ENCODE measurements around the gene SH2D4B. TPM values are rescaled to one million over a fixed set of nuclear protein-coding genes. Genes with fewer than 3 reads are reported as not detected.
"Not testable (repeated sequence)": the region's sequence is repeated elsewhere in the genome, so short reads cannot be mapped to it uniquely, and the experiment has no call there.

The SH2D4B gene
- total RNA-seq, 1 donor: not detected

DNA sequence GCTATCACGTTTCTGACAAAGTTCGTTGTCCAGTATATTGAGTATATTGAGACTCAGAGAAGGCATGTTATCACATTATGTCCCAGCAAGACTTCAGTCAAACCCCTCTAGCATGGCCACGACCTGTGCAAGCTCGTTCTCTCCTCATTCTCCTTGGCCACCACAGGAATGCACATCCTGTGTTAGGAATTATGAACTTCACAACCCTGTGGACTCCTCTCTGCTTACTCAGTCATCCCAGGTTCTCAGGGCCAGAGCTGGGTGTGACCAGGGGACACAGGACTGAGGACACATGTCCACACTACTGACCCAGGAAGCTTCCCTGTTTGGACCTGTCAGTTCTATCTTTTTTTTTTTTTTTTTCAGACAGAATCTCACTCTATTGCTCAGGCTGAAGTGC lies 4.4 kb downstream of the SH2D4B start:
- TF ChIP-seq, protein P1, sequence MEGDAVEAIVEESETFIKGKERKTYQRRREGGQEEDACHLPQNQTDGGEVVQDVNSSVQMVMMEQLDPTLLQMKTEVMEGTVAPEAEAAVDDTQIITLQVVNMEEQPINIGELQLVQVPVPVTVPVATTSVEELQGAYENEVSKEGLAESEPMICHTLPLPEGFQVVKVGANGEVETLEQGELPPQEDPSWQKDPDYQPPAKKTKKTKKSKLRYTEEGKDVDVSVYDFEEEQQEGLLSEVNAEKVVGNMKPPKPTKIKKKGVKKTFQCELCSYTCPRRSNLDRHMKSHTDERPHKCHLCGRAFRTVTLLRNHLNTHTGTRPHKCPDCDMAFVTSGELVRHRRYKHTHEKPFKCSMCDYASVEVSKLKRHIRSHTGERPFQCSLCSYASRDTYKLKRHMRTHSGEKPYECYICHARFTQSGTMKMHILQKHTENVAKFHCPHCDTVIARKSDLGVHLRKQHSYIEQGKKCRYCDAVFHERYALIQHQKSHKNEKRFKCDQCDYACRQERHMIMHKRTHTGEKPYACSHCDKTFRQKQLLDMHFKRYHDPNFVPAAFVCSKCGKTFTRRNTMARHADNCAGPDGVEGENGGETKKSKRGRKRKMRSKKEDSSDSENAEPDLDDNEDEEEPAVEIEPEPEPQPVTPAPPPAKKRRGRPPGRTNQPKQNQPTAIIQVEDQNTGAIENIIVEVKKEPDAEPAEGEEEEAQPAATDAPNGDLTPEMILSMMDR (IDR thresholded peaks at IDR 0.05; ENCODE audit: insufficient read depth, low read length): no peak
- DNase-seq (ENCODE audit: low read depth): no peak
- H3K4me3 ChIP-seq (ENCODE audit: low read depth, low read length): no peak overlapping the region

DNA sequence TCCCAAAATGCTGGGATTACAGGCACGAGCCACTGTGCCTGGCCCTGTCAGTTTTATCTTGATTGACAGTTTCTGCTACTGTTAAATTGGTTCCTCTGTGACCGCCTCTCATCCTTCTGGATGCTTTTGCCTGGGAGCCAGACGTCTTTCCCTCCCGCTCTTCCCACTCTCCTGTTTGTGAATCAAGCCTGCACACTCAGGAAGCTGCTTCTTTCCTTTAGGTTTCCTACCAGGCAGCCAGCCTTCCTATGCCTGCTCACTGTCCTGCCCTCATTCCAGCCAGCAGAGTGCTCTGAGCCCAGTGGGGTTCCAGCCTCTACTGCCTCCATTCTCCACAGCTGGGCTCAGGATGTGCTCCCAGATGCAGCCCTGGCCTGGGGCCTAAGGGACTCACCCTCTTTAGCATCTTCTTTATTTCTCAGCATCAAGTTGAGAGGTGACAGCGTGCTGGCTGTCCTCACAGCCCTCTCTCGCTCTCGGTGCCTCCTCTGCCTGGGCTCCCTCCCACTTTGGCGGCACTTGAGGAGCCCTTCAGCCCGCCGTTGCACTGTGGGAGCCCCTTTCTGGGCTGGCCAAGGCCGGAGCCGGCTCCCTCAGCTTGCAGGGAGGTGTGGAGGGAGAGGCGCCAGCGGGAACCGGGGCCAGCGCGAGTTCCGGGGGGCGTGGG lies 5.1 kb downstream of the SH2D4B start:
- DNase-seq (ENCODE audit: low read depth): no peak
- no peak overlapping the region for H3K4me3 ChIP-seq (ENCODE audit: low read depth, low read length)
- TF ChIP-seq, protein P1 (IDR thresholded peaks at IDR 0.05; ENCODE audit: insufficient read depth, low read length): no peak

DNA sequence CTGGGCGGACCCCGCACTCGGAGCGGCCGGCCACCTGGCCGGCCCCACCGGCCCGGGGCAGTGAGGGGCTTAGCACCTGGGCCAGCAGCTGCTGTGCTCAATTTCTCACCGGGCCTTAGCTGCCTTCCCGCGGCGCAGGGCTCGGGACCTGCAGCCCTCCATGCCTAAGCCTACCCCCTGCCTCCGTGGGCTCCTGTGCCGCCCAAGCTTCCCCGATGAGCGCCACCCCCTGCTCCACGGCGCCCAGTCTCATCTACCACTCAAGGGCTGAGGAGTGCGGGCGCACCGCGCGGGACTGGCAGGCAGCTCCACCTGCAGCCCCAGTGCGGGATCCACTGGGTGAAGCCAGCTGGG lies 5.6 kb downstream of the SH2D4B start:
- DNase-seq (ENCODE audit: low read depth); H3K4me3 ChIP-seq (ENCODE audit: low read depth, low read length): not testable (repeated sequence)

DNA sequence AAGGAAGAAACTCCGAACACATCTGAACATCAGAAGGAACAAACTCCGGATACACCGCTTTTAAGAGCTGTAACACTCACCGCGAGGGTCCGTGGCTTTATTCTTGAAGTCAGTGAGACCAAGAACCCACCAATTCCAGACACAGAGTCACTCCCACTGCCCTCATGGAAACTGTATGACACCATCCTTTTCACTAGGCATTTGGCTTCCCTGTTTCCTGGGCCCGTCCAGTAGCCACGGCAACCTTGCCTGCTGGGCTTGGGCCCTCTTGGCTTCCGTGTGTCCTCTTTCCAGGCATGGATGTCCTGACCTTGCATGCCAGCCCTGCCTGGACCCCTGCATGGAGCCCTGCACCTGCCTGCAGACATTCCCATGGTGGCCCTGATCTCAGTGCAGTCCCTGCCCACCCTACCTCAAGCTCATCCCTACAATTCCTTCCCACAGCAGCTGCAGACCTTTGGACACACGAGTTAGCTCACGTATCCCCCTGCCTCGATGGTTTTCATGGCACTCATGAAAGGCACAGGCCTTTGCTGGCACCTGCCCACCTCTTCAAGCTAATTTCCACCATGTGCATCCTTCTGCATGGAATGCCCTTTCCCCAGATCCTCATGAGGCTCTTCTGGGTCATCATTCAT lies 6.7 kb downstream of the SH2D4B start:
- TF ChIP-seq, protein P1 (IDR thresholded peaks at IDR 0.05; ENCODE audit: insufficient read depth, low read length): no peak
- DNase-seq (ENCODE audit: low read depth): no peak
- no peak overlapping the region for H3K4me3 ChIP-seq (ENCODE audit: low read depth, low read length)

DNA sequence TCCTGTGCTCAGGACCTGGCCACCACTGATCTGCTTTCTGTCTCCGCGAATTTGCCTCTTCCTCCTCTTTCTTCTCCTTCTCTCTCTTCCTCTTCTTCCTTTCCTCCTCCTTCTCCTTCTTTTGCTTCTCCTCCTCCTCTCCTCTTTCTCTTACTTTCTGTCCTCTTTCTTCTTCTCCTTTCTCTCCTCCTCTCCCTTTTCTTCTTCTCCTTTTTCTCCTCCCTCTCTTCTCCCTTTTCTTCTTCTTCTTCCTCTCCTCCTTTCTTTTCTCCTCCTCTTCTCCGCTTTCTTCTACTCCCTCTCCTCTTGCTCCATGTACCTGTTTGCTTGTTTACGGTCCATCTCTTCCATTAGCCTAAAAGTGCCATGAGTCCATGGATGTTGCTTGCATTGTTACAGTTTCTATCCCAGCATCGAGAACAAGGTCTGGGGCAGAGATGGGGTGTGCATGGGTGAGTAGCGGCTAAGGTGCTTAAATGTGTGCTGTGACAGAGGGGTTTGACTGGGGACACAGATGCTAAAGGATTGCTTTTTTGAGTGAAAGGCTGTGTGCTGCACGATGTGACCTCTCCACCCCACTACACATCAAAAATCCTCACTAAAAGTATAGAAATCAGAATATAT lies 7.7 kb downstream of the SH2D4B start:
- DNase-seq (ENCODE audit: low read depth): no peak
- H3K4me3 ChIP-seq (ENCODE audit: low read depth, low read length): no peak overlapping the region
- TF ChIP-seq, protein P1 (IDR thresholded peaks at IDR 0.05; ENCODE audit: insufficient read depth, low read length): no peak

DNA sequence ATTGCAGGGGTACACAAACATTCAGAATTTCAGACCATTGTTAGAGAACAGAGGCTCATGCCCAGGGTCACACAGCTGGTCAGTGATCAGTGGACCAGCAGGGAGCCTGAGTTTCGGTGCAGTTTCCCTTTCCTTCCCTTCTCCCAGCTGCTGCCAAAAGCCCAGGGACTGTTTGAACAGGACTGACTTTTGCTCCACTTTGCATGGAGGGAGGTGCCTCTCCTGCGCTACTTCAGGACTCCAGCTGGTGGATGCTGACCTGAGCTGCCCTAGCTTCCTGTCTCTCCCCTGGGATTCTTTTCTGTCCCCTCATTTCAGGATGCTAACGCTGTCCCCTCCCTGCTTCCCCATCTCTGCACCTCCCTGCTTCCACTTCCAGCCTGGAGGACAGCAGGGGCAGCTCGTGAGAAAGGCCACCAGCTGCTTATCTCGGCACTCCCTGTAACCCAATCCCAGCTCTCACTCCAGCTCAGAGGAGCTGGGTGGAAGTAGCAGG lies 14.5 kb downstream of the SH2D4B start:
- no peak overlapping the region for H3K4me3 ChIP-seq (ENCODE audit: low read depth, low read length)
- no peak for DNase-seq (ENCODE audit: low read depth)
- TF ChIP-seq, protein P1 (IDR thresholded peaks at IDR 0.05; ENCODE audit: insufficient read depth, low read length): no peak

DNA sequence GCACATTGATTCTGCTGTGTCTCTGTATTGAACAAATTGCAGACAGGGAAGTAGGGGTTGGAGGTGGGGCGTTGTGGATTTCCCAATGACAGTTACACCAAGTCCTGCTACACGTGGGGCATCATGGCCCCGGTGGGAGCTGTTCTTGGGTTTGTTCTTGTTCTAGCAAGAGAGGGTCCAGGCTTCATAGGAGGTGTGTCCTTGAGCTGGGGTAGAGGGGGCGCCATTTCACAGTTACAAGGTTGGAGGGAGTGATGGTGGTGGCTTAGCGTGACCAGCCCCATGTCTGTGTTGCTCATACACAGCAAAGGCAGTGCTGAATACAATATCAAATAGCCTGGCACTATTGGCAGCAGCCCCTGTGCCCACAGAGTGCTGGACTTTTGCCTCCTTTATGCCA lies 15.7 kb downstream of the SH2D4B start:
- H3K4me3 ChIP-seq (ENCODE audit: low read depth, low read length): no peak overlapping the region
- no peak for DNase-seq (ENCODE audit: low read depth)
- TF ChIP-seq, protein P1 (IDR thresholded peaks at IDR 0.05; ENCODE audit: insufficient read depth, low read length): no peak

Measured in fibroblast of the aortic adventitia (primary cell).